Heart right ventricle (tissue), 16 donors: ENCODE data around the gene CENPL. TPM values are rescaled to one million over a fixed set of nuclear protein-coding genes. Genes with fewer than 3 reads are reported as not detected.
"Not testable (repeated sequence)": the region's sequence is repeated elsewhere in the genome, so short reads cannot be mapped to it uniquely, and the experiment has no call there.

Source experiments
- ATAC-seq, 8 donors: fragments of 200-7000 bp; cut with Tn5 transposase; one replicate each; pipeline ENCODE4 v1.9.1; 2020; ENCODE audit warnings: mild to moderate bottlenecking in 8 of 8, moderate library complexity in 8 of 8, moderate number of reproducible peaks in 1 of 8
- DNase-seq, 2 donors: peaks; one replicate each; pipeline ENCODE4 v3.0.0-alpha.2; 2020
- H3K27ac ChIP-seq, 10 donors: fragments of 200-600 bp; sonication (generic) in 2 of 10; one replicate each; pipeline versions ENCODE4 v1.5.0 to v1.8.0; 2020 to 2022; ENCODE audit warnings: mild to moderate bottlenecking in 3 of 10
- H3K27me3 ChIP-seq, 7 donors: fragments of 200-600 bp; one replicate each; pipeline ENCODE4 v1.8.0; 2021 to 2022; ENCODE audit warnings: mild to moderate bottlenecking in 2 of 7
- H3K36me3 ChIP-seq, 9 donors: fragments of 200-600 bp; sonication (generic) in 1 of 9; one replicate each; pipeline versions ENCODE4 v1.5.0 to v1.8.0; 2020 to 2022; ENCODE audit warnings: mild to moderate bottlenecking in 2 of 9
- H3K4me1 ChIP-seq, 9 donors: fragments of 200-600 bp; sonication (generic) in 1 of 9; one replicate each; pipeline versions ENCODE4 v1.5.0 to v1.8.0; 2020 to 2022; ENCODE audit warnings: mild to moderate bottlenecking in 4 of 9
- H3K4me3 ChIP-seq, 10 donors: fragments of 200-600 bp; sonication (generic) in 2 of 10; one replicate each; pipeline versions ENCODE4 v1.5.0 to v1.8.0; 2020 to 2022; ENCODE audit warnings: mild to moderate bottlenecking in 7 of 10, moderate library complexity in 2 of 10
- H3K9me3 ChIP-seq, 11 donors: fragments of 200-600 bp in 10 of 11; sonication (generic) in 2 of 11; one replicate each; pipeline versions ENCODE4 v1.5.0 to v1.8.0; 2013 to 2022; ENCODE audit warnings: mild to moderate bottlenecking in 2 of 11, control low read depth in 1 of 11, moderate library complexity in 1 of 11
- CTCF ChIP-seq, 9 donors: fragments of 200-600 bp; sonication (generic) in 2 of 9; IDR thresholded peaks; one replicate each; pipeline versions ENCODE4 v1.5.0 to v1.8.0; 2021 to 2022; ENCODE audit warnings: antibody characterized with exemption in 9 of 9, mild to moderate bottlenecking in 5 of 9, moderate library complexity in 1 of 9
- WGBS, 2 donors: extraction: QIAGEN DNeasy Blood & Tissue Kit; methylation state at CpG; one replicate each; pipeline ENCODE4 v1.1.7; 2013; ENCODE audit warnings: inconsistent platforms in 1 of 2; 5-methylcytosine and 5-hydroxymethylcytosine counted together
- intact Hi-C, 10 donors: fragments of 100-400 bp; cut with DNase I; formaldehyde crosslinking; loops; one replicate each; pipeline versions ENCODE4 v1.11.1 to v1.14.2; 2022
- polyA plus RNA-seq, 2 donors: library from polyadenylated mRNA; stranded (reverse); fragments of 200-250 nt; gene quantifications; one replicate each; pipeline ENCODE4 v1.2.3, GENCODE V29; 2013
- total RNA-seq, 10 donors: library from RNA; stranded (reverse); fragmentation: NEBNext Ultra II Directional in 3 of 10; extraction: Animal tissue kit (Norgen Biotek cat#: 25700) in 3 of 10; gene quantifications; one replicate each; pipeline versions ENCODE4 v1.2.1 to v1.2.4, GENCODE V29; 2021 to 2023
- donor health status: Arrhythmogenic right ventricular cardiomyopathy.
- donor health status: ischemic (EF 13 %, LVEDD 7.1; RV severe dilation, severe dysfunction).
- donor health status: healthy with polysubstance abuse.
- donor health status: DM: no; HTN: yes; CAD: no.
- donor health status: DM: no; HTN: no; CAD: no.
- donor health status: ischemic (EF 25% LVEDD 6.9; RV normal size, moderate dysfunction).
- donor health status: ischemic (EF 25% LVEDD 5.7; RV mildly dilated, moderate dysfunction).
- donor health status: healthy.
- donor health status: DM: yes; HTN: yes; CAD: no.
- donor health status: Ischemic cardiomyopathy.
- donor health status: ischemic (EF 35%, LVEDD 5.7; RV mildly dilated, moderate dysfunction).
- donor health status: nonischemic (EF 11% LVEDD 7.7; RV severe dilation, severe dysfunction).
- donor health status: DM: yes; HTN: yes; CAD: no.
- donor health status: PGD.
- donor health status: ischemic (EF 29% LVEDD 5.4; RV normal size, mild dysfunction).
- donor health status: nonischemic (EF 23%, LVEDD 6.1; RV moderate dilation, normal function).

Gene CENPL
- total and polyA plus RNA-seq, 12 donors, result 1.7 to 7.0 (median 3.5) TPM

GRCh38 chr1:173821680-173822079 lies 3.0 kb downstream of the CENPL start:
- peaks cover 0 to 28% (median 7%) of the 10 kb centered on the region in 9 donors for H3K4me1 ChIP-seq
- no peak overlapping the region for H3K27ac ChIP-seq
- DNase-seq (no peak), ATAC-seq (no peak)
- peaks cover 0 to 15% (median 0%) of the 10 kb centered on the region in 9 donors for H3K36me3 ChIP-seq
- no peak for TF ChIP-seq CTCF (IDR thresholded peaks at IDR 0.05)
- WGBS, 2 donors, result 95 to 97% methylated on average over 4 of the region's 4 CpGs
- intact Hi-C loops, result loop anchor here in 8 of 10 donors (5.0 to 10.0 kb wide), 6 partner anchors 104 to 1077 kb away; partner anchors contain the start of gene PRDX6 (in 2 of the 8)
- H3K9me3 ChIP-seq, result no peaks in the 10 kb centered on the region
- no peak overlapping the region for H3K4me3 ChIP-seq
- no peaks in the 10 kb centered on the region for H3K27me3 ChIP-seq

- H3K4me1 ChIP-seq, result peaks cover 0 to 11% (median 3%) of the 10 kb centered on the region in 9 donors
- TF ChIP-seq CTCF (IDR thresholded peaks at IDR 0.05), result no peak
- ATAC-seq (no peak), DNase-seq (no peak)
- no peak overlapping the region for H3K27ac ChIP-seq
- H3K27me3 ChIP-seq, result no peaks in the 10 kb centered on the region
- no peak overlapping the region for H3K4me3 ChIP-seq
- intact Hi-C loops, result no loop called here
- peaks cover 0 to 15% (median 0%) of the 10 kb centered on the region in 9 donors for H3K36me3 ChIP-seq
- H3K9me3 ChIP-seq, result no peaks in the 10 kb centered on the region
- WGBS, 2 donors, result 64 to 76% methylated on average over 1 of the region's 1 CpG
These were observed 6.2 kb downstream of the CENPL start for GRCh38 chr1:173818459-173818858.

GRCh38 chr1:173813654-173814053 lies 11.0 kb downstream of the CENPL start:
- H3K27ac ChIP-seq, H3K4me1 ChIP-seq, H3K9me3 ChIP-seq, H3K4me3 ChIP-seq, DNase-seq, ATAC-seq, intact Hi-C loops, H3K27me3 ChIP-seq: not testable (repeated sequence)
- H3K36me3 ChIP-seq, result peaks cover 0 to 30% (median 0%) of the 10 kb centered on the region in 9 donors
- 98% methylated on average over 5 of the region's 5 CpGs for WGBS, 2 donors

GRCh38 chr1:173802961-173803360 lies 21.7 kb downstream of the CENPL start:
- H3K4me3 ChIP-seq, result no peak overlapping the region
- peaks cover 0 to 88% (median 6%) of the 10 kb centered on the region in 9 donors for H3K36me3 ChIP-seq
- no peaks in the 10 kb centered on the region for H3K4me1 ChIP-seq
- TF ChIP-seq CTCF (IDR thresholded peaks at IDR 0.05), result no peak
- H3K9me3 ChIP-seq, result no peaks in the 10 kb centered on the region
- WGBS, 2 donors, result 94 to 96% methylated on average over 2 of the region's 2 CpGs
- ATAC-seq (no peak), DNase-seq (no peak)
- intact Hi-C loops, result no loop called here
- no peaks in the 10 kb centered on the region for H3K27me3 ChIP-seq
- H3K27ac ChIP-seq, result no peak overlapping the region

GRCh38 chr1:173799995-173800394 lies 24.7 kb downstream of the CENPL start:
- H3K9me3 ChIP-seq, H3K27ac ChIP-seq, H3K4me1 ChIP-seq, H3K4me3 ChIP-seq, DNase-seq, ATAC-seq, intact Hi-C loops, H3K27me3 ChIP-seq: not testable (repeated sequence)
- 98 to 100% methylated on average over 1 of the region's 1 CpG for WGBS, 2 donors
- H3K36me3 ChIP-seq, result peaks cover 0 to 67% (median 0%) of the 10 kb centered on the region in 9 donors
